H7 (cell line): ENCODE measurements around the gene RETREG2. TPM values are rescaled to one million over a fixed set of nuclear protein-coding genes. Genes with fewer than 3 reads are reported as not detected.

ENCODE experiments used
- DNase-seq: peaks from one replicate; pipeline ENCODE4 v3.0.0; 2012
- H3K27me3 ChIP-seq: 2 replicates; pipeline ENCODE4 v1.6.0; 2011; ENCODE audit warnings: mild to moderate bottlenecking, low read length; ENCODE audit not compliant: control insufficient read depth, insufficient read depth
- H3K36me3 ChIP-seq: replicated peaks from 2 replicates; pipeline ENCODE4 v1.5.1; 2011; ENCODE audit warnings: low read length; ENCODE audit not compliant: control insufficient read depth, insufficient read depth
- H3K4me3 ChIP-seq: 2 replicates; pipeline ENCODE4 v1.5.1; 2011; ENCODE audit warnings: low read depth, mild to moderate bottlenecking, control low read depth, low read length, moderate library complexity; ENCODE audit not compliant: insufficient read depth
- total RNA-seq: library from RNA; depleted of rRNA; stranded (reverse); fragments of >200 nt; shearing (Covaris generic); gene quantifications from 2 replicates; pipeline ENCODE4 v1.2.3, GENCODE V29; 2014

The RETREG2 gene
- total RNA-seq, 1 experiment from 2014 or later = 64.5 TPM

GRCh38 chr2:219175486-219175885, 2.6 kb upstream of the RETREG2 start:
- no peaks in the 10 kb centered on the region for H3K27me3 ChIP-seq
- peaks cover 12% of the 10 kb centered on the region for H3K36me3 ChIP-seq
- H3K4me3 ChIP-seq = no peak overlapping the region
- peak; percentile 5 for DNase-seq

- peaks cover 15% of the 10 kb centered on the region for H3K36me3 ChIP-seq
- peak overlapping the region; percentile 86 for H3K4me3 ChIP-seq
- peak; percentile 83 for DNase-seq
- H3K27me3 ChIP-seq = no peaks in the 10 kb centered on the region
Observed at GRCh38 chr2:219175928-219176817, 1.9 kb upstream of the RETREG2 start.

GRCh38 chr2:219176818-219177551, 1.1 kb upstream of the RETREG2 start, which contains the start of gene CNPPD1:
Gene CNPPD1, minus strand, starts transcription at chr2:219176925. Its CDS starts 97 bp downstream, at chr2:219176828.
- DNase-seq = peak; percentile 95
- Histone ChIP-seq H3K4me3 (peak within 1 kb of the TSS; percentile 86), H3K27me3 (no peaks in the 10 kb centered on the region), H3K36me3 (peaks cover 20% of the 10 kb centered on the region)

GRCh38 chr2:219178377-219179175, 501 bp downstream of the RETREG2 start:
- peaks cover 27% of the 10 kb centered on the region for H3K36me3 ChIP-seq
- peak overlapping the region; percentile 89 for H3K4me3 ChIP-seq
- H3K27me3 ChIP-seq = no peaks in the 10 kb centered on the region
- DNase-seq = peak; percentile 89

GRCh38 chr2:219179601-219180465, 1.8 kb downstream of the RETREG2 start:
- no peak for DNase-seq
- H3K27me3 ChIP-seq = no peaks in the 10 kb centered on the region
- no peak overlapping the region for H3K4me3 ChIP-seq
- H3K36me3 ChIP-seq = peaks cover 27% of the 10 kb centered on the region

- Histone ChIP-seq H3K36me3 (peaks cover 26% of the 10 kb centered on the region), H3K4me3 (no peak overlapping the region), H3K27me3 (no peaks in the 10 kb centered on the region)
- no peak for DNase-seq
Observed at GRCh38 chr2:219180961-219181360, 2.9 kb downstream of the RETREG2 start.

GRCh38 chr2:219181531-219181930, 3.5 kb downstream of the RETREG2 start:
- H3K4me3 ChIP-seq = no peak overlapping the region
- DNase-seq = no peak
- peaks cover 26% of the 10 kb centered on the region for H3K36me3 ChIP-seq
- H3K27me3 ChIP-seq = no peaks in the 10 kb centered on the region

- no peak for DNase-seq
- H3K27me3 ChIP-seq = no peaks in the 10 kb centered on the region
- peaks cover 26% of the 10 kb centered on the region for H3K36me3 ChIP-seq
- H3K4me3 ChIP-seq = no peak overlapping the region
Observed at GRCh38 chr2:219182331-219183150, 4.5 kb downstream of the RETREG2 start.

GRCh38 chr2:219183151-219183772, 5.2 kb downstream of the RETREG2 start:
- Histone ChIP-seq H3K4me3 (no peak overlapping the region), H3K36me3 (peaks cover 26% of the 10 kb centered on the region), H3K27me3 (no peaks in the 10 kb centered on the region)
- DNase-seq = no peak

GRCh38 chr2:219184121-219184520, 6.0 kb downstream of the RETREG2 start:
- no peak for DNase-seq
- H3K27me3 ChIP-seq = no peaks in the 10 kb centered on the region
- no peak overlapping the region for H3K4me3 ChIP-seq
- H3K36me3 ChIP-seq = peaks cover 26% of the 10 kb centered on the region

GRCh38 chr2:219186754-219187456, 8.8 kb downstream of the RETREG2 start:
- H3K27me3 ChIP-seq = no peaks in the 10 kb centered on the region
- no peak overlapping the region for H3K4me3 ChIP-seq
- no peak for DNase-seq
- H3K36me3 ChIP-seq = peaks cover 11% of the 10 kb centered on the region

- DNase-seq = no peak
- H3K36me3 ChIP-seq = no peaks in the 10 kb centered on the region
- no peaks in the 10 kb centered on the region for H3K27me3 ChIP-seq
- H3K4me3 ChIP-seq = no peak overlapping the region
Observed at GRCh38 chr2:219197388-219197787, 19.3 kb downstream of the RETREG2 start.
